GM12872 (cell line): ENCODE data around the gene ADNP2.

Experiments used
- TF ChIP-seq, protein P1 (sequence below): IDR thresholded peaks from 3 replicates; pipeline ENCODE4 v1.5.1; 2011; ENCODE audit warnings: low read depth, mild to moderate bottlenecking, low read length, moderate library complexity; ENCODE audit not compliant: insufficient read depth

ADNP2 gene

DNA sequence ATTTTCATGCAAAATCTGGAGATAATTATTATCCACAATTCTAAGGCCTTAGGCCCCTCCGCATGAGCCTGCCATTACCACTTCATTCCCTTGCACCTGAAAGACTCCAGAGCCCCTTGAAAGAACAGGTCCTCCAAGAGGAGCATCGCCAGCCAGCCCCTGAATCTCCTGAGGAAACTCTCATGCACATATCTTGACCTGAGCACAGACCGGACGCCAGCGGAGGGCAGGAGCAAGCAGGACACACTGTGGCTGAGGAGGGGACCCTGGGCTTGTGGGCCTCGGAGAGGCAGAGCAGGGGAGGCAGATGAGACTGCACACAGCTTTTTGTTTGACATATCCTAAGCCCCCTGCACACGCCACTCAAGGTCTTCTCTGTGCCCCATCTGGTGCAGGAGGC, 13.6 kb upstream of the ADNP2 start:
- TF ChIP-seq, protein P1, sequence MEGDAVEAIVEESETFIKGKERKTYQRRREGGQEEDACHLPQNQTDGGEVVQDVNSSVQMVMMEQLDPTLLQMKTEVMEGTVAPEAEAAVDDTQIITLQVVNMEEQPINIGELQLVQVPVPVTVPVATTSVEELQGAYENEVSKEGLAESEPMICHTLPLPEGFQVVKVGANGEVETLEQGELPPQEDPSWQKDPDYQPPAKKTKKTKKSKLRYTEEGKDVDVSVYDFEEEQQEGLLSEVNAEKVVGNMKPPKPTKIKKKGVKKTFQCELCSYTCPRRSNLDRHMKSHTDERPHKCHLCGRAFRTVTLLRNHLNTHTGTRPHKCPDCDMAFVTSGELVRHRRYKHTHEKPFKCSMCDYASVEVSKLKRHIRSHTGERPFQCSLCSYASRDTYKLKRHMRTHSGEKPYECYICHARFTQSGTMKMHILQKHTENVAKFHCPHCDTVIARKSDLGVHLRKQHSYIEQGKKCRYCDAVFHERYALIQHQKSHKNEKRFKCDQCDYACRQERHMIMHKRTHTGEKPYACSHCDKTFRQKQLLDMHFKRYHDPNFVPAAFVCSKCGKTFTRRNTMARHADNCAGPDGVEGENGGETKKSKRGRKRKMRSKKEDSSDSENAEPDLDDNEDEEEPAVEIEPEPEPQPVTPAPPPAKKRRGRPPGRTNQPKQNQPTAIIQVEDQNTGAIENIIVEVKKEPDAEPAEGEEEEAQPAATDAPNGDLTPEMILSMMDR, result no peak

DNA sequence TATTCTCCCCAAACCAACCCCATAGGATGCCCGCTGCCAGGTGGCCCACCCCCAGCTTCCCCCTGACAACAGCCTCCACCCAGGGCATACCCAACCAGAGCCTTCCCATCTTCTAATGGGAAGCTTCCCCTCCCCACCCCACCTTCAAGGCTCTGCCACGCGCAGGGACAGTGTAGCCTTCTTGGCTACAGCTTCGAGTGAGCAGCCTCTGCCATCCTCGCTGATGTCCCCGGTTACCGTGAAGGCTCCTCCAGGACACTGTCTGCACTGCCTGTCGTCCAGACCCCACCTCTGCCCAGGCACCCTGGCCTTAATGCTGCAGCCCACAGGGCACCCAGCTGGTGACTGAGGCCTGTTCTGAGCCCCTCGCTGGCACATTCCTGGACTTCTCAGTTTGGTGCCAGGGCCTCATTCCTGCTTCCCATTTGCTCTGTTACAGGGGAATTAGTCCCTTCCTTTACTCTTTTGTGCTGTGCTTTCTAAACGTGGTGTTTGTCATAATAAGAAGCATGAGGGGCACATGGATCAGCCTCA, 13.0 kb upstream of the ADNP2 start:
- TF ChIP-seq, protein P1, result no peak

DNA sequence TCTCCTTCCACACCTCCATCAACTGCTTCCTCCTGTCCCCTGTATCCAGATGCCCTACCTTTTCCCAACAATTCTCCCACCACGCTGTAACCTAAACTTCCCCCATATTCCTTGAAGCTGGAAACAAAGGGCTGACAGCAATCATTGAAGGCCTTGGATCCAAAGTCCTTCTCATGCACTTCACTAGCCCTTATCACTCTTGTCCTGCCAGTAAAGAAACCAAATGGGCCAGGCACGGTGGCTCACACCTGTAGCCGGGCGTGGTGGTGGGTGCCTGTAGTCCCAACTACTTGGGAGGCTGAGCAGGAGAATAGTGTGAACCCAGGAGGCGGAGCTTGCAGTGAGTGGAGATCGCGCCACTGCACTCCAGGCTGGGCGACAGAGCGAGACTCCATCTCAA, 11.9 kb upstream of the ADNP2 start:
- TF ChIP-seq, protein P1, result no peak

DNA sequence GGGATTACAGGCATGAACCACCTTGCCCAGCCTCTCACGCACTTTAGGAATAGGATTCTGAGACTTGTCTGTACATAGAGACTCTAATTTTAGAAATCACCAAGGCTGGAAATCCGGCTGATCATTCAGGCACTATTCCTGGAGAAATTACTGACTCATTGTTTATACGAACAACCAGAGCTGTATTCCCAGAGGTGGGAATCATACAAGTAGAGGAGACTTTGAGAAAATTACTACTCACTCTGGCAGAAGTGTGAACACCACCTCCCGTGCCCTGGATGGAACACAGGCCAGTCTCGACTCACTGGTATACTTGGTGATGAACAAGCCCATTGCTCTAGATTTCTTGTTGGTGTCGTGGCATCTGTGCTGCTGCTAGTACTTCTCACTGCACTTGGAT, 5.8 kb upstream of the ADNP2 start:
- TF ChIP-seq, protein P1, result no peak

DNA sequence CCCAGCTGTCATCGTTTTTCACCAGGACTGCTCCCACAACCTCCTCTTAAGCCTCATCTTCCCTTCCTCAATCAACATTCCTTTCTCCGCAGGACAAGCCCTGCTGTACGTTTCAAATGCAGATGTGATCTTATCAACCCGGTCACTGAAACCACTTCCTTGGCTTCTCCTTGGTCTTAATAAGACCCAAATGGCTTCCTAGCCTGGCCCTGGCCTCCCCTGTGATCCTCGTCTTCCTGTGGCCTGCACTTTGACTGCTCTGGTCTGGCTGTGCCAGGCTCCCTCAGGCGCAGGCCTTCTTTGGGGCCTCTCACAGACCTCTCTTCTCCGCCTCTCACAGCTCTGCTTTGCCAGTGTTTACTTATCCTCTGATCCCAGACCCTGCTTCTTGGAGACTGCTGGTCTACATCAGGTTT, 4.7 kb upstream of the ADNP2 start:
- TF ChIP-seq, protein P1, result no peak

DNA sequence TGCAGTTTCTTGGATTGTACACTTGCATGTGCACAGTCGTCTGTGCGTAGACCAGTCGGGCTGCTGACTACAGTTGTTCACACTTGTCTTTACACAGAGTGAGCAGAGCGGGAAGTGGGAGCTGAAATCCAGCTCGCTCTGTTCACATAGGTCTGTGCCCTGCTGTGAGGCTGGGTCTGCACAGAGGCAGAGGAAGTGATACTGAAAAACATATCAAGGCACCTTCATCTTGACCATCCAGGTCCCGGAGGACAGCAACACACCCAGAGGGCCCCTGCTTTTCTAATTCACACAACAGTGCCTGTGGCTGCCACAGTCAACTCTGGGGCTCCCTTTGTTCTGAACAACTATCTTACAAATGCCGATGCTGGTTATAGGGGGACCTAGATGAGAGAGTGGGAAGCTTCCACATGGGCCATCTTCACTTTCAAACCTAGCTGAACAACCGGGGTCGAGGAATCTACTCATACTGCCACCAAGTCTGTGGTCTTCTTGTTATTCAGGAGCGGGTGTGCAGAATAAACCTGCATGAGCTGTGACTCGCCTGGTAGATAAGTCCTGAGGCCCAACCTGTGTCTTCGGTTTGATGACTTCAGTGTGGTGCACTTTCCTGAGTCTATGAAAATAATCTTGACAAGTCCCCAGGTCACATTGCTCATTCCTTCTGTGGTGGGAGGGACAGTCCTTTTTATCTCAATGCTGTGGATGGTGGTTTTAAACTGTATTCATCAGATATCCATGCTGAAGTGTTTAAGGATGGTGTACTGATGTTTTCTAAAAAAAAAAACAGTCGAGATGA, 3.5 kb upstream of the ADNP2 start:
- TF ChIP-seq, protein P1, result no peak

DNA sequence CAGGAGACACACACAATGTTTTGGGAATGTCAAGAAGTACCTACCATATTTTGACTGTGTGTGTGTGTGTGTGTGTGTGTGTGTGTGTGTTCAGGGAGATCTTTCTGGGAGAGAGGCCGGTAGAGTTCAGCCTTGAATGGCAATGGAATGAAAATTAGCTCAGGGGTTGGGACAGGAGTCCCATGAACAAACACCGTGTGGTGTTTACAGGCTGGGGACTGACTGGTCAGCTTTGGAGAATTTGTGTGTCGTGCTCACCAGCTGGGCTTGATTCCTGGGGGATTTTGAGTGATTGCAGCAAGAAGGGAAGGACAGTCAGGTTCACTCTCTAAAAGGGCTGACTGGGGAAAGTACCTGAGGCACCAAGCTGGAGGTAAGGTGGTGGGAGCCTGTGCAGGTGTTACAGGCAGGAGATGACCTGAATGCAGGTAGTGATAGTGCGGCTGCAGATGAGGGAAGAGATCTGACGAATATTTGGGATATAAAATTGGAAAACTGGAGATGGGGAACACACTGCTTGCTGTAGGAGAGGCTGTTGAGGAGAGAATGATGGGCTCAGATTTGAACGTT, 2.5 kb upstream of the ADNP2 start:
- TF ChIP-seq, protein P1, result no peak
